Rectal smooth muscle tissue (tissue), 1 donor: ENCODE measurements around the gene PLEKHM3.
"Not testable (repeated sequence)": the region's sequence is repeated elsewhere in the genome, so short reads cannot be mapped to it uniquely, and the experiment has no call there.

Source experiments
- H3K27ac ChIP-seq: one replicate; pipeline ENCODE4 v1.7.0; 2013; ENCODE audit warnings: low read depth, low read length, inconsistent platforms
- H3K27me3 ChIP-seq: one replicate; pipeline ENCODE4 v1.7.0; 2013; ENCODE audit warnings: low read length; ENCODE audit not compliant: control insufficient read depth, insufficient read depth
- H3K36me3 ChIP-seq: one replicate; pipeline ENCODE4 v1.7.0; 2013; ENCODE audit warnings: low read length; ENCODE audit not compliant: control insufficient read depth, insufficient read depth
- H3K4me1 ChIP-seq: one replicate; pipeline ENCODE4 v1.7.0; 2013; ENCODE audit warnings: low read length; ENCODE audit not compliant: control insufficient read depth, insufficient read depth
- H3K4me3 ChIP-seq: one replicate; pipeline ENCODE4 v1.7.0; 2013; ENCODE audit warnings: low read length
- H3K9ac ChIP-seq: one replicate; pipeline ENCODE4 v1.7.0; 2013; ENCODE audit warnings: low read length

The PLEKHM3 gene

GRCh38 chr2:207920321-207920720 is 105.0 kb downstream of the PLEKHM3 start:
- Histone ChIP-seq H3K4me3 (no peak overlapping the region), H3K27me3 (no peaks in the 10 kb centered on the region), H3K4me1 (no peaks in the 10 kb centered on the region), H3K27ac (no peak overlapping the region), H3K36me3 (peaks cover 2% of the 10 kb centered on the region), H3K9ac (no peak overlapping the region)

- Histone ChIP-seq H3K4me1 (no peaks in the 10 kb centered on the region), H3K9ac (no peak overlapping the region), H3K4me3 (no peak overlapping the region), H3K27ac (no peak overlapping the region), H3K27me3 (no peaks in the 10 kb centered on the region), H3K36me3 (peaks cover 2% of the 10 kb centered on the region)
Observed at GRCh38 chr2:207919164-207919919, 106.0 kb downstream of the PLEKHM3 start.

- Histone ChIP-seq H3K27me3 (no peaks in the 10 kb centered on the region), H3K4me3 (no peak overlapping the region), H3K4me1 (no peaks in the 10 kb centered on the region), H3K27ac (no peak overlapping the region), H3K36me3 (no peaks in the 10 kb centered on the region), H3K9ac (no peak overlapping the region)
Observed at GRCh38 chr2:207914716-207915115, 110.6 kb downstream of the PLEKHM3 start.

- H3K27ac ChIP-seq = no peak overlapping the region
- H3K36me3 ChIP-seq = no peaks in the 10 kb centered on the region
- no peak overlapping the region for H3K4me3 ChIP-seq
Observed at GRCh38 chr2:207913772-207914358, 111.5 kb downstream of the PLEKHM3 start.

GRCh38 chr2:207911856-207912255 is 113.5 kb downstream of the PLEKHM3 start:
- H3K4me1 ChIP-seq = no peaks in the 10 kb centered on the region
- no peaks in the 10 kb centered on the region for H3K36me3 ChIP-seq
- no peak overlapping the region for H3K27ac ChIP-seq
- no peak overlapping the region for H3K9ac ChIP-seq
- no peaks in the 10 kb centered on the region for H3K27me3 ChIP-seq
- H3K4me3 ChIP-seq = no peak overlapping the region

More at GRCh38 chr2:207913772-207914358, 111.5 kb downstream of the PLEKHM3 start:
- H3K9ac ChIP-seq = no peak overlapping the region
- H3K27me3 ChIP-seq = no peaks in the 10 kb centered on the region
- no peaks in the 10 kb centered on the region for H3K4me1 ChIP-seq

- Histone ChIP-seq H3K4me3 (no peak overlapping the region), H3K27me3 (no peaks in the 10 kb centered on the region), H3K9ac (no peak overlapping the region), H3K27ac (no peak overlapping the region), H3K36me3 (no peaks in the 10 kb centered on the region), H3K4me1 (no peaks in the 10 kb centered on the region)
Observed at GRCh38 chr2:207911215-207911614, 114.1 kb downstream of the PLEKHM3 start.

GRCh38 chr2:207906495-207906894 is 118.8 kb downstream of the PLEKHM3 start:
- H3K27ac ChIP-seq, H3K4me3 ChIP-seq, H3K9ac ChIP-seq, H3K4me1 ChIP-seq, H3K36me3 ChIP-seq, H3K27me3 ChIP-seq: not testable (repeated sequence)

GRCh38 chr2:207905546-207905945 is 119.8 kb downstream of the PLEKHM3 start:
- Histone ChIP-seq H3K27ac (no peak overlapping the region), H3K4me3 (no peak overlapping the region), H3K27me3 (no peaks in the 10 kb centered on the region), H3K4me1 (no peaks in the 10 kb centered on the region), H3K9ac (no peak overlapping the region), H3K36me3 (no peaks in the 10 kb centered on the region)

GRCh38 chr2:207903236-207903635 is 122.1 kb downstream of the PLEKHM3 start:
- H3K36me3 ChIP-seq = no peaks in the 10 kb centered on the region
- H3K27ac ChIP-seq = no peak overlapping the region
- no peak overlapping the region for H3K4me3 ChIP-seq
- no peaks in the 10 kb centered on the region for H3K27me3 ChIP-seq
- H3K9ac ChIP-seq = no peak overlapping the region
- H3K4me1 ChIP-seq = no peaks in the 10 kb centered on the region

GRCh38 chr2:207902821-207903220 is 122.5 kb downstream of the PLEKHM3 start:
- no peaks in the 10 kb centered on the region for H3K4me1 ChIP-seq
- H3K27me3 ChIP-seq = no peaks in the 10 kb centered on the region
- no peak overlapping the region for H3K4me3 ChIP-seq
- no peak overlapping the region for H3K27ac ChIP-seq
- no peak overlapping the region for H3K9ac ChIP-seq
- H3K36me3 ChIP-seq = no peaks in the 10 kb centered on the region

GRCh38 chr2:207901829-207902228 is 123.5 kb downstream of the PLEKHM3 start:
- H3K4me1 ChIP-seq = no peaks in the 10 kb centered on the region
- H3K36me3 ChIP-seq = no peaks in the 10 kb centered on the region
- H3K27ac ChIP-seq = no peak overlapping the region
- H3K4me3 ChIP-seq = no peak overlapping the region
- no peaks in the 10 kb centered on the region for H3K27me3 ChIP-seq
- no peak overlapping the region for H3K9ac ChIP-seq

GRCh38 chr2:207901401-207901800 is 123.9 kb downstream of the PLEKHM3 start:
- no peaks in the 10 kb centered on the region for H3K36me3 ChIP-seq
- H3K27me3 ChIP-seq = no peaks in the 10 kb centered on the region
- H3K9ac ChIP-seq = no peak overlapping the region
- H3K27ac ChIP-seq = no peak overlapping the region
- H3K4me1 ChIP-seq = peaks cover under 1% of the 10 kb centered on the region
- no peak overlapping the region for H3K4me3 ChIP-seq

- Histone ChIP-seq H3K4me1 (peaks cover 6% of the 10 kb centered on the region), H3K27me3 (no peaks in the 10 kb centered on the region), H3K9ac (no peak overlapping the region), H3K4me3 (no peak overlapping the region), H3K27ac (no peak overlapping the region), H3K36me3 (no peaks in the 10 kb centered on the region)
Observed at GRCh38 chr2:207898354-207898695, 127.0 kb downstream of the PLEKHM3 start.
